NT2/D1 (cell line): ENCODE data around the gene TCEAL9.
A peak's percentile ranks its signal among the peaks of the same experiment; 100 is the strongest.

ENCODE experiments used
- DNase-seq: peaks from one replicate; pipeline ENCODE4 v3.0.0-alpha.2; 2011; ENCODE audit warnings: low read depth, low spot score
- H3K27me3 ChIP-seq: 2 replicates; pipeline ENCODE4 v1.6.0; 2011; ENCODE audit warnings: mild to moderate bottlenecking; ENCODE audit not compliant: insufficient read length, insufficient read depth
- H3K36me3 ChIP-seq: 2 replicates; pipeline ENCODE4 v1.6.1; 2011; ENCODE audit warnings: mild to moderate bottlenecking, low read length, mixed read lengths; ENCODE audit not compliant: insufficient read depth, insufficient read length
- H3K4me1 ChIP-seq: 2 replicates; pipeline ENCODE4 v1.5.1; 2011; ENCODE audit not compliant: insufficient read depth, insufficient read length
- H3K4me3 ChIP-seq: 2 replicates; pipeline ENCODE4 v1.5.1; 2011; ENCODE audit warnings: low read depth; ENCODE audit not compliant: insufficient read length
- H3K9ac ChIP-seq: 2 replicates; pipeline ENCODE4 v1.6.0; 2011; ENCODE audit warnings: low read depth; ENCODE audit not compliant: insufficient read length
- H3K9me3 ChIP-seq: 2 replicates; pipeline ENCODE4 v1.5.1; 2011; ENCODE audit warnings: mild to moderate bottlenecking, low read length; ENCODE audit not compliant: insufficient read depth
- SUZ12 ChIP-seq: IDR thresholded peaks from 2 replicates; pipeline ENCODE4 v1.6.1; 2011; ENCODE audit not compliant: insufficient read length, insufficient read depth; ENCODE audit errors: extremely low read depth
- YY1 ChIP-seq: IDR thresholded peaks from 2 replicates; pipeline ENCODE4 v1.6.1; 2011; ENCODE audit not compliant: insufficient read length, insufficient read depth
- ZNF274 ChIP-seq: IDR thresholded peaks from 2 replicates; pipeline ENCODE4 v1.6.1; 2011; ENCODE audit warnings: mild to moderate bottlenecking, low read depth, low read length

Gene TCEAL9

GRCh38 chrX:103396186-103396585 is 39.9 kb downstream of the TCEAL9 start:
- TF ChIP-seq YY1 (no peak), ZNF274 (no peak), SUZ12 (no peak)
- Histone ChIP-seq H3K4me1 (no peaks in the 10 kb centered on the region), H3K27me3 (no peaks in the 10 kb centered on the region), H3K36me3 (no peaks in the 10 kb centered on the region), H3K9ac (no peak overlapping the region), H3K9me3 (no peaks in the 10 kb centered on the region), H3K4me3 (no peak overlapping the region)
- DNase-seq: no peak

DNA sequence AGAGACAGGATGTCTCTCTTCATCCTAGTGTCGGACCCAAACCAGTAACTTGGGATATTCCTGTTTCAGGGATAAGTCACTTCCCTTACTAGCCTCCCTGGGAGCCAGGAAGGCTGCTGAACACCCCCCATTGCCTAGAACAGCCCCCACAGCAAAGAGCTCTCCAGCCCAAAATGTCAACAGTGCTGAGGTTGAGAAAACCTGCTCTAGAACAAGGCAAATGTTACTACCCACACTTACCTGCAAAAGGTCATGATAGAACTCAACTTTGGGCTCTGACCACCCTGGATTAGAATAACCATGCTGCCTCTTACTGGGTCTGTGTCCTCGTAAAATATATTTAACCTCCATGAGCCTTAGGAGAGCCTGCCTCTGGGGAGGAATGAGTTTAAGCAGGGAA is 40.4 kb downstream of the TCEAL9 start:
- TF ChIP-seq ZNF274: no peak
- no peak for TF ChIP-seq YY1
- TF ChIP-seq SUZ12: no peak
- Histone ChIP-seq H3K4me3 (no peak overlapping the region), H3K4me1 (no peaks in the 10 kb centered on the region), H3K27me3 (no peaks in the 10 kb centered on the region), H3K9ac (no peak overlapping the region), H3K9me3 (no peaks in the 10 kb centered on the region), H3K36me3 (no peaks in the 10 kb centered on the region)
- no peak for DNase-seq

GRCh38 chrX:103397707-103398106 is 41.4 kb downstream of the TCEAL9 start:
- no peak for TF ChIP-seq YY1
- TF ChIP-seq ZNF274: no peak
- TF ChIP-seq SUZ12: no peak
- H3K27me3 ChIP-seq: no peaks in the 10 kb centered on the region
- no peak for DNase-seq

DNA sequence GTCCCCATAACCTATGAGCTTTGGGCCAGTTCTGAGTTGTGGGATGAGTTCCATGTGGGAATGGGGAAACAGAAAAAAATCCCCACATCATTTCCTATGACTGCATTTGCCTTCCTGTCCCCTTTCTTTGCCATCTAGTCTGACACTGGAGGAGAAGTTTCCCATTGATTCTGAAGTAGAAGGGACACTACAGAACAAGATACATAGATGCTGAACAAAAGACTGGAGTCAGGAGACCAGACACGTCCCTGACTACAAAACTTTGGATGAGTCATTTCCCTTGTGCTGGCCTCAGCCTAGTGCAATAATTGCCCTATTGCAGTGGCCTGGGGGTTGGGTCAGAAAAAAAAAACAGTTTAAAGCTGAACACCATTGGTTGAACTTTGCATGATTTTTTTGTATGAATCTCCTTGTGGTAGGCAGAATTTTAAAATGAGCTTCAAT is 42.1 kb downstream of the TCEAL9 start:
- Histone ChIP-seq H3K9me3 (no peaks in the 10 kb centered on the region), H3K9ac (no peak overlapping the region), H3K27me3 (no peaks in the 10 kb centered on the region), H3K4me1 (no peaks in the 10 kb centered on the region), H3K36me3 (no peaks in the 10 kb centered on the region), H3K4me3 (no peak overlapping the region)
- DNase-seq: no peak
- TF ChIP-seq ZNF274 (no peak), YY1 (no peak), SUZ12 (no peak)

More at GRCh38 chrX:103397707-103398106, 41.4 kb downstream of the TCEAL9 start:
- Histone ChIP-seq H3K4me1 (no peaks in the 10 kb centered on the region), H3K4me3 (no peak overlapping the region), H3K9me3 (no peaks in the 10 kb centered on the region), H3K36me3 (no peaks in the 10 kb centered on the region), H3K9ac (no peak overlapping the region)

DNA sequence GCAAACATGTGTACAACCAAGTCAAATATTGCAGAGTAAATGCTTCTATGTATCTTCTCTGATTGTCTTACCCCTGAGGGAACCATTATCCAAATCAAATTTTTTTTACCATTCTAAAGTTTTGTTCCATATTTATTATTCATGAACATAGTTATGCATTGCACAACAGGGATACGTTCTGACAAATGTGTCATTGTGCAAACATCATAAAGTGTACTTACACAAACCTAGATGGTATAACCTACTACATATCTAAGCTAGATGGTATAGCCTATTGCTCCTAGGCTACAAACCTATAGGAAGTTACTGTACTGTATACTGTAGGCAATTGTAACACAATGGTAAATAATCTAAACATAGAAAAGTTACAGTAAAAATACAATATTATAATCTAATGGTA is 43.4 kb downstream of the TCEAL9 start:
- H3K4me1 ChIP-seq: no peaks in the 10 kb centered on the region
- no peak overlapping the region for H3K4me3 ChIP-seq
- TF ChIP-seq ZNF274: no peak
- no peak for TF ChIP-seq SUZ12
- no peak for TF ChIP-seq YY1
- H3K9ac ChIP-seq: no peak overlapping the region
- H3K36me3 ChIP-seq: no peaks in the 10 kb centered on the region
- no peak for DNase-seq
- H3K9me3 ChIP-seq: no peaks in the 10 kb centered on the region
- no peaks in the 10 kb centered on the region for H3K27me3 ChIP-seq

GRCh38 chrX:103400931-103401330 is 44.6 kb downstream of the TCEAL9 start:
- Histone ChIP-seq H3K9ac (no peak overlapping the region), H3K36me3 (no peaks in the 10 kb centered on the region), H3K9me3 (no peaks in the 10 kb centered on the region), H3K27me3 (no peaks in the 10 kb centered on the region), H3K4me1 (no peaks in the 10 kb centered on the region), H3K4me3 (no peak overlapping the region)
- TF ChIP-seq SUZ12 (no peak), ZNF274 (no peak)
- DNase-seq: no peak

DNA sequence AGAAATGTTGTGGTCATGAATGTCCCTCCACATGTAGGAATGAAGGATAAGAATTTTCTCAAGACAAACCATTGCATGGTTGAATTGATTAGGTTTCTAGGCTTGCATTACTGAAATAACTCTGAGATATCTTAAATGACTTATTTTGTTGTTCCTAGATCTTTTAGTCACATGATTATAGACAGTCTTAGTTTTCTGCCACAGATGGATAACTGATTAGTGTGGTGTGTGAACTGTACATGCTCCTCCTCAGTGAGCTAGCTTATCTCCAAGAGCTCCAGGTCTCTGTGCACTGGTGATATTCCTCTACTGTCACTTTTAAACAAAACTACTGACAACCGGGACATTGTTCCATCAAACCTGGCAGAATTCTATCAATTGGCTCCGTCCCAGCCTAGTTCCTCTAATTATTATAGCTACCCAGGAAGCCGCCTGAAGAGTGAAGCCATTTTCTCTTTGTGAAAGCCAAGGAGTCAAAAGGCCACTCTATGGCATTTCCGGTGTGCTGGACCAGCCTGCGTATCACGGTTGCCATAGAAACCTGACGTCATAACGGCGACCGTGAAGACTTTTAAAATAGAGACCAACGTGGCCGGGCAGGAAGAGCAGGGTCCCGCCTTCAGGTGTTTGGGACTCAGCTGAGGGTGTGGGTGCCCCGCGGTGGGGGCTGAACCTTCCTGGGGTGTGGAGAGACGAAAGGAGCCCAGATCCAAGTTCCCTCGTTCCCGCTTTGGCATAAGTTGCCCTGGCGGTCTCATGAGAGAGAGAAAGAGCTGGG is 48.1 kb downstream of the TCEAL9 start:
- peak overlapping the region; percentile 60 for H3K4me3 ChIP-seq
- H3K27me3 ChIP-seq: no peaks in the 10 kb centered on the region
- TF ChIP-seq SUZ12 (no peak), ZNF274 (no peak), YY1 (no peak)
- peak overlapping the region; percentile 73 for H3K9ac ChIP-seq
- peak; percentile 91 for DNase-seq
- H3K9me3 ChIP-seq: no peaks in the 10 kb centered on the region
- H3K36me3 ChIP-seq: peaks cover 14% of the 10 kb centered on the region
- H3K4me1 ChIP-seq: no peaks in the 10 kb centered on the region
